Natural killer cell (primary cell): ENCODE data around the gene MAPK12. TPM values are rescaled to one million over a fixed set of nuclear protein-coding genes. Genes with fewer than 3 reads are reported as not detected.

Source experiments
- ATAC-seq, 3 donors: fragments of 150-1000 bp in 2 of 3; fragments of 200-7000 bp in 1 of 3; cut with Tn5 transposase; 1 replicate in 1 of 3; 2 replicates in 2 of 3; pipeline ENCODE4 v1.10.0; 2021; ENCODE audit warnings: mild to moderate bottlenecking in 2 of 3, moderate library complexity in 2 of 3
- DNase-seq, 2 donors: peaks; one replicate each; pipeline versions ENCODE4 v3.0.0 to v3.0.0-alpha.2; 2013 to 2021; ENCODE audit warnings: mixed read lengths in 1 of 2
- H3K27ac ChIP-seq: one replicate; pipeline ENCODE4 v1.5.1; 2013; ENCODE audit warnings: mild to moderate bottlenecking, low read length
- H3K27me3 ChIP-seq: one replicate; pipeline ENCODE4 v1.6.1; 2013; ENCODE audit warnings: low read length; ENCODE audit not compliant: control insufficient read depth, insufficient read depth
- H3K36me3 ChIP-seq: one replicate; pipeline ENCODE4 v1.6.1; 2013; ENCODE audit warnings: low read length; ENCODE audit not compliant: control insufficient read depth, insufficient read depth
- H3K4me1 ChIP-seq: one replicate; pipeline ENCODE4 v1.6.1; 2013; ENCODE audit warnings: low read length; ENCODE audit not compliant: control insufficient read depth, insufficient read depth
- H3K4me3 ChIP-seq: one replicate; pipeline ENCODE4 v1.5.1; 2013; ENCODE audit warnings: low read length
- H3K9me3 ChIP-seq: one replicate; pipeline ENCODE4 v1.6.1; 2013; ENCODE audit warnings: low read length; ENCODE audit not compliant: control insufficient read depth, insufficient read depth
- H3K27ac Mint-ChIP-seq, 2 donors: one replicate each; pipeline ENCODE4 v1.8.0; 2022; ENCODE audit warnings: mild to moderate bottlenecking in 2 of 2, mixed read lengths in 2 of 2, moderate library complexity in 1 of 2
- H3K27me3 Mint-ChIP-seq, 2 donors: one replicate each; pipeline ENCODE4 v1.8.0; 2022; ENCODE audit warnings: low read depth in 2 of 2, mixed read lengths in 2 of 2
- H3K36me3 Mint-ChIP-seq: one replicate; pipeline ENCODE4 v1.8.0; 2022; ENCODE audit warnings: mixed read lengths
- H3K4me1 Mint-ChIP-seq, 2 donors: one replicate each; pipeline ENCODE4 v1.8.0; 2022; ENCODE audit warnings: mixed read lengths in 2 of 2
- H3K4me3 Mint-ChIP-seq: one replicate; pipeline ENCODE4 v1.8.0; 2022; ENCODE audit warnings: mild to moderate bottlenecking, moderate library complexity, mixed read lengths
- H3K9me3 Mint-ChIP-seq, 2 donors: one replicate each; pipeline ENCODE4 v1.8.0; 2022; ENCODE audit warnings: mixed read lengths in 2 of 2
- CTCF ChIP-seq: fragments of 200-600 bp; IDR thresholded peaks from one replicate; pipeline ENCODE4 v1.8.0; 2022; ENCODE audit warnings: antibody characterized with exemption
- WGBS: methylation state at CpG from one replicate; pipeline ENCODE4 v1.1.7; 2013; ENCODE audit warnings: missing lambda C conversion rate; ENCODE audit not compliant: insufficient coverage; 5-methylcytosine and 5-hydroxymethylcytosine counted together
- intact Hi-C: fragments of 100-400 bp; cut with micrococcal nuclease; formaldehyde crosslinking; loops from one replicate; pipeline ENCODE4 v1.14.2; 2022
- total RNA-seq, 4 donors: library from RNA; stranded (reverse); fragments of 120-200 nt in 1 of 4; gene quantifications; one replicate each; pipeline versions ENCODE4 v1.2.3 to v1.2.4, GENCODE V29; 2013 to 2022

The MAPK12 gene
- total RNA-seq, 3 donors from 2014 or later (not counting 1 experiment from before 2014, with no cell fraction given), result 2.2 to 2.5 (median 2.4) TPM

GRCh38 chr22:50225200-50225969 lies 36.1 kb downstream of the MAPK12 start:
- Histone ChIP-seq H3K36me3 (peaks cover 66% of the 10 kb centered on the region), H3K27ac (no peak overlapping the region), H3K4me3 (no peak overlapping the region), H3K27me3 (no peaks in the 10 kb centered on the region), H3K4me1 (no peaks in the 10 kb centered on the region), H3K9me3 (no peaks in the 10 kb centered on the region)
- no peaks in the 10 kb centered on the region for H3K27me3 Mint-ChIP-seq
- H3K9me3 Mint-ChIP-seq, result no peaks in the 10 kb centered on the region
- peaks cover 7% of the 10 kb centered on the region for H3K36me3 Mint-ChIP-seq
- intact Hi-C loops, result no loop called here
- no peak overlapping the region for H3K27ac Mint-ChIP-seq
- H3K4me3 Mint-ChIP-seq, result no peak overlapping the region
- DNase-seq (no peak), ATAC-seq (no peak)
- WGBS, result 97% methylated on average over 24 of the region's 24 CpGs
- no peak for TF ChIP-seq CTCF
- peaks cover 0 to 11% of the 10 kb centered on the region in 2 donors for H3K4me1 Mint-ChIP-seq

- no peaks in the 10 kb centered on the region for H3K9me3 Mint-ChIP-seq
- H3K4me1 ChIP-seq, result no peaks in the 10 kb centered on the region
- intact Hi-C loops, result no loop called here
- 98% methylated on average over 16 of the region's 16 CpGs for WGBS
- H3K4me3 ChIP-seq, result no peak overlapping the region
- no peak overlapping the region for H3K27ac ChIP-seq
- no peaks in the 10 kb centered on the region for H3K9me3 ChIP-seq
- H3K36me3 ChIP-seq, result peaks cover 72% of the 10 kb centered on the region
- no peaks in the 10 kb centered on the region for H3K27me3 ChIP-seq
- TF ChIP-seq CTCF, result no peak
- ATAC-seq (no peak), DNase-seq (no peak)
- no peak overlapping the region for H3K27ac Mint-ChIP-seq
- H3K4me3 Mint-ChIP-seq, result no peak overlapping the region
- H3K36me3 Mint-ChIP-seq, result peaks cover 7% of the 10 kb centered on the region
- H3K27me3 Mint-ChIP-seq, result no peaks in the 10 kb centered on the region
- peaks cover 0 to 11% of the 10 kb centered on the region in 2 donors for H3K4me1 Mint-ChIP-seq
Measured at GRCh38 chr22:50224071-50224470, 37.4 kb downstream of the MAPK12 start.

GRCh38 chr22:50222508-50222907 lies 39.0 kb downstream of the MAPK12 start:
- no peak for TF ChIP-seq CTCF
- H3K9me3 ChIP-seq, result no peaks in the 10 kb centered on the region
- H3K27me3 Mint-ChIP-seq, result no peaks in the 10 kb centered on the region
- no peak for DNase-seq
- no peak overlapping the region for H3K27ac ChIP-seq
- intact Hi-C loops, result no loop called here
- no peaks in the 10 kb centered on the region for H3K9me3 Mint-ChIP-seq
- WGBS, result 94% methylated on average over 8 of the region's 8 CpGs
- H3K36me3 Mint-ChIP-seq, result peaks cover 7% of the 10 kb centered on the region
- ATAC-seq, result no peak
- no peak overlapping the region for H3K4me3 Mint-ChIP-seq
- no peak overlapping the region for H3K4me3 ChIP-seq
- H3K36me3 ChIP-seq, result peaks cover 68% of the 10 kb centered on the region
- H3K4me1 ChIP-seq, result no peaks in the 10 kb centered on the region
- peaks cover 0 to 4% of the 10 kb centered on the region in 2 donors for H3K4me1 Mint-ChIP-seq
- H3K27me3 ChIP-seq, result no peaks in the 10 kb centered on the region
- H3K27ac Mint-ChIP-seq, result no peak overlapping the region
